ENCODE data around the gene LMAN1L.

The LMAN1L gene

GRCh38 chr15:74794970-74795349, 17.7 kb upstream of the LMAN1L start:
- H3K4me3 ChIP-seq (ENCODE audit: low read depth, low read length), result no peak overlapping the region
- no peak for TF ChIP-seq CTCF (IDR thresholded peaks at IDR 0.05; ENCODE audit: low read depth, low read length, missing control alignments)
- DNase-seq (ENCODE audit: low read depth), result no peak

- DNase-seq (ENCODE audit: low read depth), result no peak
- TF ChIP-seq CTCF (IDR thresholded peaks at IDR 0.05; ENCODE audit: low read depth, low read length, missing control alignments), result no peak
- no peak overlapping the region for H3K4me3 ChIP-seq (ENCODE audit: low read depth, low read length)
Observed at GRCh38 chr15:74795966-74796625, 16.5 kb upstream of the LMAN1L start.

GRCh38 chr15:74798388-74799254, 14.0 kb upstream of the LMAN1L start:
- H3K4me3 ChIP-seq (ENCODE audit: low read depth, low read length), result no peak overlapping the region
- peak; percentile 44 for TF ChIP-seq CTCF (IDR thresholded peaks at IDR 0.05; ENCODE audit: low read depth, low read length, missing control alignments)
- DNase-seq (ENCODE audit: low read depth), result no peak

- DNase-seq (ENCODE audit: low read depth), result no peak
- H3K4me3 ChIP-seq (ENCODE audit: low read depth, low read length), result no peak overlapping the region
- TF ChIP-seq CTCF (IDR thresholded peaks at IDR 0.05; ENCODE audit: low read depth, low read length, missing control alignments), result peak; percentile 17
Observed at GRCh38 chr15:74799255-74799855, 13.3 kb upstream of the LMAN1L start.

GRCh38 chr15:74799856-74800558, 12.6 kb upstream of the LMAN1L start:
- no peak overlapping the region for H3K4me3 ChIP-seq (ENCODE audit: low read depth, low read length)
- DNase-seq (ENCODE audit: low read depth), result no peak
- peak; percentile 99 for TF ChIP-seq CTCF (IDR thresholded peaks at IDR 0.05; ENCODE audit: low read depth, low read length, missing control alignments)

- DNase-seq (ENCODE audit: low read depth), result no peak
- H3K4me3 ChIP-seq (ENCODE audit: low read depth, low read length), result no peak overlapping the region
- no peak for TF ChIP-seq CTCF (IDR thresholded peaks at IDR 0.05; ENCODE audit: low read depth, low read length, missing control alignments)
Observed at GRCh38 chr15:74800559-74801094, 12.0 kb upstream of the LMAN1L start.
